Stromal cell of bone marrow (primary cell): ENCODE results near the gene SH2D3A.

Source experiments
- DNase-seq: peaks from one replicate; pipeline ENCODE4 v3.0.0-alpha.2; 2012; ENCODE audit warnings: low read depth

SH2D3A gene

GRCh38 chr19:6737873-6738786 lies 29.1 kb downstream of the SH2D3A start:
- DNase-seq = peak; percentile 54

DNA sequence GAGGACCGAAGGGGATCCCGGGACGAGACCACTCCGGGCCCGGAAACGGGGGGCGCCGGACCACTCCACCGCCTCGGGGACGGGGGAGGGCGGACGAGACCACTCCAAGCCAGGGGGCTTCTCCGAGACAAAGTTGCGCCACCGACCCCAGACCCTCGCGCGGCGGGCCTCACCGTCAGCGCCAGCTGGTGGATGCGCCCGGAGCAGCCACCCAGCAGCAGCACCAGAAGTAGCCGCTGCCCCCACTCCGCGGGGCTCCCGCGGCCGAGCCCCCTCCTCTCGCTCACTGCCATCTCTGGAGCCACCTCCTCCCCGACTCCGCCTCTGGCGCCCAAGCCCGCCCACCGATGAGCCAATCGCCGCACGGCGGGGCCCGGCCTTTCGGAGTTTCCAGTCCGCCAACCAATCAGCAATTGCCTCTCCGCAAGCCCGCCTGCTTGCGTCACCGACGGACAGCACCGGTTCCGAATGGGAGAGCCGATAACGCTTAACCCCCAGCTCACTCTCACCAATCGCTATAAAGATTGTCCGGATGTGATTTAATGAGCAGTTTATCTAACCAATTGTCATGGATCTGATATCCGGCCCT lies 29.9 kb downstream of the SH2D3A start, which contains the start of gene GPR108:
Gene GPR108 (minus strand): TSS at position 297 of the 589 bp plus-strand sequence. CDS start 4 bp downstream, at position 293.
- DNase-seq = peak; percentile 100

DNA sequence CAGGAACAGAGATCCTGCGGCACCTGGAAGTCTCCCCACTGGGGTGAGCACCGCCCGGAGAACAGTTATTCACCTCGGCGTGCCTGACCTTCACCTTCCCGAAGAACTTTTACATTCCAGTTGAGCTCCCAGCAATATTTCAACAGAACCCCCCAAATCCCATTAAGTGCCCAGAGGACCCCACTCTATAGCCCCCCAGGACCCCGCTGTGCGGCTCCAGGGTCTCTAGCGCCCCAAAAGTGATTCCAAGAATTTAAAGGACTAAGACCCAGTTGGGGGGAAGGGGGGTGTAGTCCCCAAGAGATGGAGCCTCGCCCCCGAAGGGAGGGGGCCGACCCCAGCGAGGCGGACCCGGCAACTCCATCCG lies 30.3 kb downstream of the SH2D3A start:
- DNase-seq = no peak

GRCh38 chr19:6736169-6736916 lies 30.9 kb downstream of the SH2D3A start:
- DNase-seq = peak; percentile 78

DNA sequence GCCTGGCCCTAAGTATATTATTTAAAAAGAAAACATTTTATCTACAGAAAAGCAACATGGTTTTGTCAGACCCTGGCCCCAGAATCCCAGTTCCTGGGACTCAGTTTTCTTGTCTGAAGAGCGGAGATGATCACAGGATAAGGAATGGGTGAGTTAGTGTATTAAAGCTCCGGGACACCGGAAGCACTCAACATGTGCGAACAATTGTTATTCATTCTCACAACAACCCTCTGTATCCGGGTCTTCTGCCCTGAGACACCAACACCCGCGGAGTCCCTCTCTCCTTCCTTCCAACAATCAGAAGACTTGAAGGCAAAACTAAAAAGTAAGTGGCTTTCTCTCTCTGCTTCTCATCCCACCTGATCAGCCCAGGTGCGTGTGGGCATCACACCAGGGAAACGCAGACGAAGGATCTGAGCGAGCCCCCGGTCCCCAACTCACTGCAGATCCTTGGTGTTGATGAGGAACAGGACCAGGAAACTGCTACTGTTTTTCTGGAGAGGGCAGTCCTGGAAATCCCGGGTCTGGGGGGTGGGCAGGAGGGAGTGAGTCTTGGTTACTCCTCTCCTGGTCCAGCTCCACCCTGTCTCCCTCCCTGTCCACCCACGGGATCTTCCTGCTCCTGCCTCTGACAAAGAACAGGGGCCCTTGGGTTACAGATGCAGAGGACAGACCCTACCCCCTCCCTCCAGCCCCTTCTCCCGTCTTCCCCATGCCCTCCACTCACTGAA lies 31.9 kb downstream of the SH2D3A start:
- DNase-seq = no peak

DNA sequence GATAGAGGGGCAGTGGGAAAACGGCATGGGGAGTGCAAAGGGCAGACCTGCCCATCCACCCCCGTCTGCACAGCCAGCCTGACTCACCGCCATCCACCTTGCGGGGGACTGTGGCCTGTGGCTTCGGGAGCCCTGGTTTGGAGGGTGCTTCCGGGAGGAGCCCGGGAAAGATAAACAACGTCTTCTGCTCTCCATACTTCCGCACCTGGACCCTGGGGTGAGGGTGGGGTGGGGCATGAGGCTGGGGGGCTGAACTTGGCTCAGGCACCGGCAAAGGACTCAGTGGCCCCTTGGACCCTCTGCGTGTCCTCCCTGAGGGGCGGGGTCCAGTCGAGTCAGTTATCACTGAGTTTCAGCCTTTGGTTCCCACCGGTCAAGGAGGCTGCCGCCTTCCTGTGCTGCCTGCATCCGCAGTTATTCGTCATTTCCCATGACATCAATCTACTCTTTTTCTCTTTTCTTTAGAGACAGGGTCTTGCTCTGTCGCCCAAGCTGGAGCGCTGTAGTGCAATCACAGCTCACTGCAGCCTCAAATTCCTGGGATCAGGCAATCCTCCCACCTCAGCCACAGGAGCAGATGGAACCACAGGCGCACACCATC lies 33.0 kb downstream of the SH2D3A start:
- DNase-seq = no peak

GRCh38 chr19:6733338-6734095 lies 33.7 kb downstream of the SH2D3A start:
- DNase-seq = no peak

- DNase-seq = no peak
Measured at GRCh38 chr19:6732803-6733337, 34.4 kb downstream of the SH2D3A start.

DNA sequence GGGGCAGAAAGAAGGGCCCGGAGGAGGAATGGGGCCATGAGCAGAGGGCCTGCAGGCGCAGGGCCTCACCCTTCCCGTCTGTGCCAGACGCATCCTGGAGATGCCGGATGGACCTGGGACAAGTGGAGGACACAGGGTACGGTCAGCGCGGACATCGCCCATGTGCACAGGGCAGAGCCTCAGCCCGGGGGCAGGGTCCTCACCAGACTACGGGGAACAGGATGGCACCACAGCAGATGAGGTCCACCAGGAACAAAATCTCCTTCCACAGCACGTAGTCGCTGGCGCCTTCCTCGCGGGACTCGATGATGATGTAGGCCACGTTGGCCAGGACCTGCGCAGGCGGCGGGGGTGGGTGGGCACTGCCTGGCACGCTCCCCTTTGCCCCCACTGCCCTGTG lies 35.4 kb downstream of the SH2D3A start:
- no peak for DNase-seq

DNA sequence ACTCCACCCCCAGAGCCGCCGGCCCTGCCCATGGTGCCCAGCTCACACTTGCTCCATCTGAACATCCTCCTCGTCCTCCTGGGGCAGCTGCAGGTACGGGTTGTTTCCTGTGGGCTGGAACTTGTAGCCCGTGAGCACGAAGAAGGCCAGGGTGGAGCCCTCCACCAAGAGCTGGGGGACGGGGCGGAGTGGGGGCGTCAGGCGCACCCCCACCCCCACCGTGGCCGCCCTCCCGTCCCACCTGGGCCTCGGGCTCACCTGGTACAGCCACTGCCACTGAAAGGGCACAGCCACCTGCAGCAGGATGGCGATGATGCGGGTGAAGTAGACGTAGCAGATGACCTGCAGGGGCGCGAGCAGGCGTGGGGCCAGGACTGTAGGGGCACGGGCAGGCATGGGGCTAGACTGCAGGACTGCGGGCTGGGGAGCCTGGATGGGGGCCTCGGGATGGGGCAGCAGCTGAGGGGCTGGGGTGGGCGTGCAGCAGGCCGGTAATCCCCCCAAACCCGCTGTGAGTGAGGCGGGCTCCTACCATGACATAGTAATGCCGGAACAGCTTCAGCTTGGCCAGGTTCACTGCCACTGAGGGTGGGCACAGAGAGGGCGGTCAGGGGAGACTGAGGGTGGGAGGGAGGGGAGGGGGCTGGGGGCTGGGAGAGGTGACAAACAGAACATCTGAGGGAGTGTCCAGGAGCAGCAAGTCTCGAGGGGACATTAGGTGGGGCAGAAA lies 36.1 kb downstream of the SH2D3A start:
- no peak for DNase-seq

GRCh38 chr19:6730153-6730804 lies 37.0 kb downstream of the SH2D3A start:
- DNase-seq = no peak

GRCh38 chr19:6729573-6730152 lies 37.6 kb downstream of the SH2D3A start:
- no peak for DNase-seq

DNA sequence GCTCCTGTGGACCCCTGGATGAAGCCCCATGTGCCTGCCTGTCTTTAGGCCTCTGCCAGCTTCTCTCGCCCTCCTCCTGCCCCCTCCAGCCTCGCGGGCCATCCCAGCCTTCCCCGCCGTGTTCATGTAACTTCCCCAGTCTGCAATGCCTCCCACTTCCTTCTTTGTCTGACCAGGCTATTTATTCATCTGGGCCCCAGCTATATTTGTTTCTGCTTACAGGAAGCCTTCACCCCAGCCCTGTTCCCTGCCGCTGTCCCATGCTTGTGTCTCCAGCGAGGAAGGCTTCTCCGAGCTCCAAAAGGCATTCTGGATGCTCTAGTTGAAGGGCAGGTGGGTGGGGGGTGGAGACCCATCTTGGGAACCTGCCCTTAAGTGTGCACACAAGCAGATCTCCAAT lies 38.9 kb downstream of the SH2D3A start:
- no peak for DNase-seq

GRCh38 chr19:6725513-6726231 lies 41.6 kb downstream of the SH2D3A start:
- DNase-seq = no peak

DNA sequence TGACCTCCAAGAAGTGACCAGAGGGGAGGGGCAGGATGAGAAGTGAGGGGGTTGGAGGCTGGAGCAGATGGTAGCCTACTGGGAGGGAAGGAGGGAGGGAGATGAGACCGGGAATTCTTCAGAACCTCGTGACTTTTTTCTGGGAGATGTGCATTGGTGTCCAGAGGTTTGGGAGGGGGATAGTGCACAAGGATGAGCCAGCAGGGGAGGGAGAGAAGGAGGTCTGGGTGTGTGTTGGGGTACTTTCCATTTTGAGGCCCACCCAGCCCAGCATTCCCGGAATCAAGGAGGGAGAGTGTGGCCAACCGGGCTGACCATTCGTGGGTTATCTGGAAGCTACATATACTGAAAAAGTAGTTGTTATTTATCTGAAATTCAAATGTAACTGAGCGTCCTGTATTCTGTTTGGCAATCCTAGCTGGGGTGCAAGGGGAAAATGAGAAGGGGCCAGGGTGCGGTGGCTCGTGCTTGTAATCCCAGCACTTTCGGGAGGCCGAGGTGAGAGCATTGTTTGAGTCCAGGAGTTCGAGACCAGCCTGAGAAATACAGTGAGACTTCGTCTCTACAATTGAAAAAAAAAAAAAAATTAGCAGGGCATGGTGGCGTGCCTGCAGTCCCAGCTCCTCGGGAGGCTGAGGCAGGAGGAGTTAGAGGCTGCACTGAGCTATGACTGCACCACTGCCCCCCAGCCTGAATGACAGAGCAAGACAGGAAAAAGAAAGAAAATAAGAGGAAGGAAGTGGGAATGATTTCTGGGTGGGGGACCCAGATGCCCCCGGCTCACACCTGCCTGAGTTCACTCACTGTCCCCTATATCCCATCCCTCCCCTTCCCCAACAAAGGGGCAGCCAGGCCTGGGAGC lies 42.4 kb downstream of the SH2D3A start:
- DNase-seq = no peak

DNA sequence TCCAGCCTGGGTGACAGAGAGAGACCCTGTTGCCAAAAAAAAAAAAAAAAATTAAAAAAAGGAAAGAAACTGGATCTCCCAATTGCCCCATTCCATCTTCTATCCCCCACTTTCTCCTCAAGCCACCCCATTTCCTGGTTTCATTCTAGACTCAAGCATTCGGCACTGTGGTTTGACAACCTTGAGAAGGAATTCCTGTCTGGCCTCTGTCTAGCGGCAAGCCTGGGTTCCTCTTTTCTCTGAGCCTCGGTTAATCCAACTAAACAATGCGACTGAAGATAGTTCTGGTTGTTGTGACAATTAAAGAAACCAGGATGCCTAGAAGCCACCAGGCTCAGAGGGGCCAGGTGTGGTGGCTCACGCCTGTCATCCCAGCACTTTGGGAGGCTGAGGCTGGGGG lies 43.5 kb downstream of the SH2D3A start:
- no peak for DNase-seq

GRCh38 chr19:6723108-6723618 lies 44.1 kb downstream of the SH2D3A start:
- DNase-seq = no peak
